Hematopoietic multipotent progenitor cell treated with erythropoietin and hydrocortisone succinate and interleukin-3 and kit ligand, for 15 days (in vitro differentiated cells): Measurements from ENCODE around the gene SPATA31D1.
"Not testable (repeated sequence)": the region's sequence is repeated elsewhere in the genome, so short reads cannot be mapped to it uniquely, and the experiment has no call there.

Source experiments
- DNase-seq: peaks from one replicate; pipeline ENCODE4 v3.0.0-alpha.2; 2015; ENCODE audit warnings: low spot score

SPATA31D1 gene

GRCh38 chr9:81988472-81988871, at the start of gene SPATA31D1:
SPATA31D1 (plus strand) TSS chr9:81988772; CDS start chr9:81988819, 47 bp downstream.
- not testable (repeated sequence) for DNase-seq

- not testable (repeated sequence) for DNase-seq
These were observed 45.2 kb upstream of the SPATA31D1 start, which contains the start of gene SPATA31D3 for GRCh38 chr9:81943393-81943792. SPATA31D3 (plus strand) TSS chr9:81943500; CDS start chr9:81943586, 86 bp downstream.

- not testable (repeated sequence) for DNase-seq
These were observed 39.9 kb upstream of the SPATA31D1 start for GRCh38 chr9:81948650-81949049.

GRCh38 chr9:81953096-81953495, 35.5 kb upstream of the SPATA31D1 start:
- no peak for DNase-seq

GRCh38 chr9:81955625-81956024, 32.9 kb upstream of the SPATA31D1 start:
- no peak for DNase-seq

GRCh38 chr9:81964218-81965171, 24.1 kb upstream of the SPATA31D1 start:
- no peak for DNase-seq

GRCh38 chr9:81968026-81968425, 20.5 kb upstream of the SPATA31D1 start:
- no peak for DNase-seq

- no peak for DNase-seq
These were observed 18.6 kb upstream of the SPATA31D1 start for GRCh38 chr9:81969971-81970370.

GRCh38 chr9:81971727-81972126, 16.8 kb upstream of the SPATA31D1 start:
- no peak for DNase-seq

GRCh38 chr9:81974764-81975163, 13.8 kb upstream of the SPATA31D1 start:
- no peak for DNase-seq

GRCh38 chr9:81976351-81976750, 12.2 kb upstream of the SPATA31D1 start:
- DNase-seq = no peak

GRCh38 chr9:81979196-81979595, 9.4 kb upstream of the SPATA31D1 start:
- no peak for DNase-seq

- no peak for DNase-seq
These were observed 8.0 kb upstream of the SPATA31D1 start for GRCh38 chr9:81980568-81980967.

GRCh38 chr9:81981883-81982282, 6.7 kb upstream of the SPATA31D1 start:
- DNase-seq = no peak

GRCh38 chr9:81984928-81985327, 3.6 kb upstream of the SPATA31D1 start:
- DNase-seq = no peak

- DNase-seq = no peak
These were observed 2.5 kb upstream of the SPATA31D1 start for GRCh38 chr9:81986051-81986450.

- no peak for DNase-seq
These were observed 1.1 kb downstream of the SPATA31D1 start for GRCh38 chr9:81989700-81990099.

GRCh38 chr9:81993656-81994055, 5.1 kb downstream of the SPATA31D1 start:
- no peak for DNase-seq

- DNase-seq = no peak
These were observed 11.2 kb downstream of the SPATA31D1 start for GRCh38 chr9:81999806-82000205.

- DNase-seq = no peak
These were observed 22.1 kb downstream of the SPATA31D1 start for GRCh38 chr9:82010711-82011110.

- no peak for DNase-seq
These were observed 22.6 kb downstream of the SPATA31D1 start for GRCh38 chr9:82011133-82011532.

GRCh38 chr9:82012276-82012675, 23.7 kb downstream of the SPATA31D1 start:
- no peak for DNase-seq

- no peak for DNase-seq
These were observed 31.8 kb downstream of the SPATA31D1 start for GRCh38 chr9:82020331-82020730.

- no peak for DNase-seq
These were observed 32.6 kb downstream of the SPATA31D1 start for GRCh38 chr9:82021198-82021597.
